Skeletal muscle tissue (tissue), 4 donors: Measurements from ENCODE around the gene ZNF133. TPM values are rescaled to one million over a fixed set of nuclear protein-coding genes. Genes with fewer than 3 reads are reported as not detected.
"Not testable (repeated sequence)": the region's sequence is repeated elsewhere in the genome, so short reads cannot be mapped to it uniquely, and the experiment has no call there.

Source experiments
- H3K27ac ChIP-seq: one replicate; pipeline ENCODE4 v1.7.0; 2013; ENCODE audit warnings: mild to moderate bottlenecking, low read depth, low read length, inconsistent platforms
- H3K27me3 ChIP-seq, 3 donors: one replicate each; pipeline ENCODE4 v1.7.0; 2013; ENCODE audit warnings: low read length in 3 of 3; ENCODE audit not compliant: control insufficient read depth in 3 of 3, insufficient read depth in 3 of 3
- H3K36me3 ChIP-seq, 3 donors: one replicate each; pipeline ENCODE4 v1.7.0; 2013; ENCODE audit warnings: low read length in 3 of 3; ENCODE audit not compliant: control insufficient read depth in 3 of 3, insufficient read depth in 3 of 3
- H3K4me1 ChIP-seq, 3 donors: one replicate each; pipeline ENCODE4 v1.7.0; 2013; ENCODE audit warnings: low read length in 3 of 3, mild to moderate bottlenecking in 3 of 3; ENCODE audit not compliant: control insufficient read depth in 3 of 3, insufficient read depth in 3 of 3
- H3K4me3 ChIP-seq, 3 donors: one replicate each; pipeline ENCODE4 v1.7.0; 2013; ENCODE audit warnings: low read length in 3 of 3
- H3K9ac ChIP-seq, 3 donors: one replicate each; pipeline ENCODE4 v1.7.0; 2013; ENCODE audit warnings: low read length in 3 of 3, mild to moderate bottlenecking in 3 of 3, moderate library complexity in 2 of 3, low read depth in 1 of 3
- H3K9me3 ChIP-seq, 3 donors: one replicate each; pipeline ENCODE4 v1.7.0; 2013; ENCODE audit warnings: low read length in 3 of 3; ENCODE audit not compliant: control insufficient read depth in 3 of 3
- total RNA-seq: library from RNA; depleted of rRNA; stranded (reverse); fragments of >200 nt; gene quantifications from one replicate; pipeline ENCODE4 v1.2.3, GENCODE V29; 2014
- donor health status: Osteomylitis.

Gene ZNF133
- total RNA-seq, 1 donor from 2014 or later: 16.7 TPM

DNA sequence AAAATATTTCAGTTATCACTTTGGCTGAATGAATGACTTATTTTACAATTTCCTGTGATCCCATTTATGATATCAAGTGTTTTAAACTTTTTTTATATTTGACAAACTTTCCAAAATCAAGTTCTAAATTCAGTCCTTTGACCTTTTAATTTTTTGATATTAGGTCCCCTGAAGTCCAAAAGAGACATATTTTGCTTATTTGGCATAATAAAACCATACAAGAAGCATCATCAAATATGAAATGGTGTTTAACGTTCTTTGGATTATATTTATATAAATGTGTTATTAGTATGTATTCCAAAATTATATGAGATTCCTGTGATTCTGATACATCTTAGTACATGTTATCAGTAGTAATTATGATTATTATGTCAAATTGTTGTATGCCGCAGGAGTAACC is 38.7 kb downstream of the ZNF133 start:
- peaks cover 0 to 4% (median 0%) of the 10 kb centered on the region in 3 donors for H3K9me3 ChIP-seq
- H3K27ac ChIP-seq: no peak overlapping the region
- H3K27me3 ChIP-seq: no peaks in the 10 kb centered on the region
- H3K4me1 ChIP-seq: no peaks in the 10 kb centered on the region
- no peak overlapping the region for H3K9ac ChIP-seq
- no peak overlapping the region for H3K4me3 ChIP-seq
- H3K36me3 ChIP-seq: no peaks in the 10 kb centered on the region

DNA sequence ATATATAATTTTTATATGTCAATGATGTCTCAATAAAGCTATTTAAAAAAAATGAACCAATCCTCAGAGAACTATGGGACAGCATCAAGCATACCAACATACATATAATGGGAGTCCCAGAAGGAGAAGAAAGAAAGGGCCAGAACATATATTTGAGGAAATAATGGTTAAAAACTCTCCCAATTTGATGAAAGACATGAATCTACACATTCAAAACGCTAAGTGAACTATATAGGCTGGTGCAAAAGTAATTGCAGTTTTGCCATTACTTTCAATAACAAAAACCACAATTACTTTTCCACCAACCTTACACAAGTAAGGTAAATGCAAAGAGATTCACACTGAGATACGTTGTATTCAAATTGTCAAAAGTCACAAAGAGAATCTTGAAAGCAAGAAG is 43.4 kb downstream of the ZNF133 start:
- Histone ChIP-seq H3K27me3 (no peaks in the 10 kb centered on the region), H3K9me3 (peaks cover 0 to 5% (median 0%) of the 10 kb centered on the region in 3 donors), H3K4me3 (no peak overlapping the region), H3K4me1 (no peaks in the 10 kb centered on the region), H3K27ac (no peak overlapping the region), H3K9ac (no peak overlapping the region), H3K36me3 (no peaks in the 10 kb centered on the region)

DNA sequence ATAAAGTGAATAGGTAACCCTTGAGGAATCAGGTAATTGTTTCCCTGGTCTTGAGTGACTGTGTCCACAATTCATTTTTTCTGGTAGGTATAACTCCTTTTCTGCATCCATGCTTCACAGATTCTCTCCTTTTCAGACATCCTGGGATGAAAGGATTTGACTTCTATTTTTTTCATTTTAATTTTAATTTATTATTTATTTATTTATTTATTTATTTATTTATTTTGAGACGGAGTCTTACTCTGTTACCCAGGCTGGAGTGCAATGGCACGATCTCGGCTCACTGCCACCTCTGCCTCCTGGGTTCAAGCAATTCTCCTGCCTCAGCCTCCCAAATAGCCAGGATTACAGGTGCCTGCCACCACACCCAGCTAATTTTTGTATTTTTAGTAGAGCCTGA is 61.4 kb downstream of the ZNF133 start:
- H3K27me3 ChIP-seq, H3K9ac ChIP-seq, H3K4me1 ChIP-seq, H3K27ac ChIP-seq, H3K36me3 ChIP-seq, H3K4me3 ChIP-seq, H3K9me3 ChIP-seq: not testable (repeated sequence)

DNA sequence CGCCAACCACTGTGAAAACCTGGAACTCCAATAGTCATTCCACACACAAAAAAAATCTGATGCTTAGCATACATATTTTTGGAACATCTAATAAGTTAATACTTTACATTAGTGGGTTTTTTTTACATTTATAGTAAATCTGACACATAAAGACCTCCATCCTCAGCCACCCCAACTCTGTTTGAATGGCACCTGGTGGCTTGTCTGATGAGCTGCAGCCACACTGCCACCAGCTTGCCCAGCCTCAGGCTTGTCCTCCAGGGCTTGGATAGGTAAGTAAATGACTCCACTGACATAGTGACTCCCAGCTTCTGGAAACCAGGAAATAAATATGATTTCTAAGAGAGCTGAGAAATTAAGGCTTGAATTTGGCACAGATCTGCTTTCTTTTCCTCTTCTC is 71.5 kb downstream of the ZNF133 start:
- Histone ChIP-seq H3K27me3 (no peaks in the 10 kb centered on the region), H3K27ac (no peak overlapping the region), H3K9ac (no peak overlapping the region), H3K9me3 (no peaks in the 10 kb centered on the region), H3K36me3 (no peaks in the 10 kb centered on the region), H3K4me3 (no peak overlapping the region), H3K4me1 (no peaks in the 10 kb centered on the region)

GRCh38 chr20:18360635-18361034 is 72.3 kb downstream of the ZNF133 start:
- Histone ChIP-seq H3K4me1 (no peaks in the 10 kb centered on the region), H3K9me3 (no peaks in the 10 kb centered on the region), H3K27me3 (no peaks in the 10 kb centered on the region)

DNA sequence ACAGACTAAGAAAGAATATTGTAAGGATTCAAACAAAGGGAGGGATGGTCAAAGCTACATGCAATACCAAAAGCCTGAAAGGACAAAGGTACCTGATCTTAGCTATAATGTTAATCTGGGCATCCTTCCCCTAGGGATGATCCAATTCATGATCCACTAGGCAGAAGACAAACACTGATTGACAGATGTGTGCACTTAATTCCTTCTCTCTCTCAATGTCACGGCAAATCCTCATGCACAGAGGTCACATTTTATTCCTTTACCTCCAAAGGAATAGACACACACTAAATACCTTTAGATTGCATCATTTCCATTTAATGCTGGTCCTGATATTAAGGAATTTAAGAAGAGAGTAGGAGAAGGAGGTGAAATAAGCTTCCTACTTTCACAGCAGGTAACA is 73.4 kb downstream of the ZNF133 start:
- no peaks in the 10 kb centered on the region for H3K4me1 ChIP-seq
- no peak overlapping the region for H3K4me3 ChIP-seq
- no peak overlapping the region for H3K27ac ChIP-seq
- no peaks in the 10 kb centered on the region for H3K9me3 ChIP-seq
- H3K36me3 ChIP-seq: no peaks in the 10 kb centered on the region
- H3K27me3 ChIP-seq: no peaks in the 10 kb centered on the region
- no peak overlapping the region for H3K9ac ChIP-seq

More at GRCh38 chr20:18360635-18361034, 72.3 kb downstream of the ZNF133 start:
- Histone ChIP-seq H3K36me3 (no peaks in the 10 kb centered on the region), H3K4me3 (no peak overlapping the region), H3K27ac (no peak overlapping the region), H3K9ac (no peak overlapping the region)

GRCh38 chr20:18362916-18363315 is 74.6 kb downstream of the ZNF133 start:
- H3K9me3 ChIP-seq: no peaks in the 10 kb centered on the region
- no peaks in the 10 kb centered on the region for H3K36me3 ChIP-seq
- no peak overlapping the region for H3K4me3 ChIP-seq
- H3K27me3 ChIP-seq: no peaks in the 10 kb centered on the region
- no peak overlapping the region for H3K27ac ChIP-seq
- no peak overlapping the region for H3K9ac ChIP-seq
- H3K4me1 ChIP-seq: no peaks in the 10 kb centered on the region

GRCh38 chr20:18363708-18364107 is 75.4 kb downstream of the ZNF133 start:
- Histone ChIP-seq H3K27ac (no peak overlapping the region), H3K4me3 (no peak overlapping the region), H3K27me3 (no peaks in the 10 kb centered on the region), H3K9ac (no peak overlapping the region), H3K4me1 (no peaks in the 10 kb centered on the region), H3K9me3 (no peaks in the 10 kb centered on the region), H3K36me3 (no peaks in the 10 kb centered on the region)

- Histone ChIP-seq H3K4me1 (no peaks in the 10 kb centered on the region), H3K9me3 (no peaks in the 10 kb centered on the region), H3K27me3 (no peaks in the 10 kb centered on the region), H3K9ac (no peak overlapping the region), H3K4me3 (no peak overlapping the region), H3K36me3 (no peaks in the 10 kb centered on the region), H3K27ac (no peak overlapping the region)
Measured at GRCh38 chr20:18364768-18365167, 76.4 kb downstream of the ZNF133 start.
